HepG2 (cell line): ENCODE results near the gene SOX9. TPM values are rescaled to one million over a fixed set of nuclear protein-coding genes. Genes with fewer than 3 reads are reported as not detected.

Source experiments
- DNMT3B ChIP-seq: conservative IDR thresholded peaks from 2 replicates; pipeline ENCODE4 v1.6.1; 2016; ENCODE audit warnings: missing biosample characterization, control low read depth
- ETV5 ChIP-seq: IDR thresholded peaks from 2 replicates; pipeline ENCODE4 v1.6.1; 2018; ENCODE audit warnings: missing biosample characterization, missing genetic modification reagents, inconsistent platforms, borderline replicate concordance
- FOSL1 ChIP-seq: sonication (generic); formaldehyde crosslinking; IDR thresholded peaks from 2 replicates; pipeline ENCODE4 v1.9.0; 2021; ENCODE audit warnings: missing genetic modification reagents, borderline replicate concordance
- GABPB1 ChIP-seq: IDR thresholded peaks from 2 replicates; pipeline ENCODE4 v1.6.1; 2016; ENCODE audit warnings: mild to moderate bottlenecking, missing genetic modification reagents, moderate library complexity, missing compliant biosample characterization
- GLI4 ChIP-seq: sonication (generic); formaldehyde crosslinking; IDR thresholded peaks from 2 replicates; pipeline ENCODE4 v1.5.1; 2020; ENCODE audit warnings: missing genetic modification reagents, mild to moderate bottlenecking, moderate library complexity, borderline replicate concordance
- GTF2F1 ChIP-seq: fragments of 150-350 bp; IDR thresholded peaks from 2 replicates; pipeline ENCODE4 v1.6.1; 2014; ENCODE audit warnings: low read length
- KLF9 ChIP-seq: IDR thresholded peaks from 2 replicates; pipeline ENCODE4 v1.6.1; 2016; ENCODE audit warnings: low read depth
- MAFF ChIP-seq: IDR thresholded peaks from 2 replicates; pipeline ENCODE4 v1.6.1; 2011; ENCODE audit warnings: low read depth, low read length, improper control_type of control experiment
- RAD21 ChIP-seq: fragments of 450-650 bp; formaldehyde crosslinking; IDR thresholded peaks from 2 replicates; pipeline ENCODE4 v1.5.0; 2020; ENCODE audit warnings: mild to moderate bottlenecking
- REL ChIP-seq: sonication (generic); formaldehyde crosslinking; conservative IDR thresholded peaks from 2 replicates; pipeline ENCODE4 v1.8.0; 2022; ENCODE audit warnings: mild to moderate bottlenecking, missing genetic modification reagents, moderate library complexity
- SALL2 ChIP-seq: sonication (generic); formaldehyde crosslinking; IDR thresholded peaks from 2 replicates; pipeline ENCODE4 v1.8.1; 2023; ENCODE audit warnings: mild to moderate bottlenecking, missing genetic modification reagents, inconsistent platforms
- SMAD1 ChIP-seq: sonication (generic); formaldehyde crosslinking; IDR thresholded peaks from 2 replicates; pipeline ENCODE4 v1.4.0; 2020; ENCODE audit warnings: missing genetic modification reagents, low read depth, mild to moderate bottlenecking, borderline replicate concordance
- SMAD3 ChIP-seq: sonication (generic); formaldehyde crosslinking; IDR thresholded peaks from 2 replicates; pipeline ENCODE4 v1.4.0; 2020; ENCODE audit warnings: missing genetic modification reagents
- SMARCE1 ChIP-seq: fragments of 450-650 bp; IDR thresholded peaks from 2 replicates; pipeline ENCODE4 v1.6.1; 2017; ENCODE audit warnings: borderline replicate concordance
- SRSF9 ChIP-seq: fragments of 200-400 bp; formaldehyde crosslinking; IDR thresholded peaks from 2 replicates; pipeline ENCODE4 v1.6.1; 2018; ENCODE audit warnings: borderline replicate concordance, mild to moderate bottlenecking, low read depth, low read length; ENCODE audit not compliant: insufficient read depth, poor library complexity, severe bottlenecking
- ZBTB3 ChIP-seq: sonication (generic); formaldehyde crosslinking; IDR thresholded peaks from 2 replicates; pipeline ENCODE4 v1.4.0; 2020; ENCODE audit warnings: low read depth, mild to moderate bottlenecking, moderate library complexity, missing genetic modification reagents, borderline replicate concordance
- ZFY ChIP-seq: sonication (generic); formaldehyde crosslinking; IDR thresholded peaks from 2 replicates; pipeline ENCODE4 v1.4.0; 2020; ENCODE audit warnings: missing genetic modification reagents
- ZKSCAN1 ChIP-seq: fragments of 150-350 bp; IDR thresholded peaks from 2 replicates; pipeline ENCODE4 v1.6.1; 2014; ENCODE audit warnings: low read length
- ZNF205 ChIP-seq: IDR thresholded peaks from 2 replicates; pipeline ENCODE4 v1.6.1; 2018; ENCODE audit warnings: missing biosample characterization, missing genetic modification reagents
- ZNF253 ChIP-seq: sonication (generic); formaldehyde crosslinking; IDR thresholded peaks from 2 replicates; pipeline ENCODE4 v1.8.0; 2022; ENCODE audit warnings: mild to moderate bottlenecking, missing genetic modification reagents, borderline replicate concordance
- ZNF567 ChIP-seq: sonication (generic); formaldehyde crosslinking; IDR thresholded peaks from 2 replicates; pipeline ENCODE4 v1.8.1; 2023; ENCODE audit warnings: mild to moderate bottlenecking, missing genetic modification reagents, borderline replicate concordance
- ZNF674 ChIP-seq: sonication (generic); formaldehyde crosslinking; IDR thresholded peaks from 2 replicates; pipeline ENCODE4 v1.5.0; 2020; ENCODE audit warnings: low read depth, mild to moderate bottlenecking, missing genetic modification reagents
- ZNF772 ChIP-seq: sonication (generic); formaldehyde crosslinking; IDR thresholded peaks from 2 replicates; pipeline ENCODE4 v1.5.0; 2020; ENCODE audit warnings: mild to moderate bottlenecking, missing genetic modification reagents
- ZNF883 ChIP-seq: sonication (generic); formaldehyde crosslinking; IDR thresholded peaks from 2 replicates; pipeline ENCODE4 v1.5.1; 2020; ENCODE audit warnings: mild to moderate bottlenecking, missing genetic modification reagents; ENCODE audit errors: not compliant biosample characterization
- ZSCAN20 ChIP-seq: sonication (generic); formaldehyde crosslinking; IDR thresholded peaks from 2 replicates; pipeline ENCODE4 v1.4.0; 2020; ENCODE audit warnings: missing genetic modification reagents, mild to moderate bottlenecking, borderline replicate concordance
- polyA plus RNA-seq, 8 experiments: library from polyadenylated mRNA; depleted of rRNA in 3 of 8; stranded (reverse) in 7 of 8; unstranded in 1 of 8; fragments of >200 nt; fragmentation: Illumina TruSeq in 4 of 8; extraction: Trizol in 4 of 8; gene quantifications; 2 replicates each; pipeline versions ENCODE4 v1.2.1 to v1.2.3, GENCODE V29; 2011 to 2016; ENCODE audit warnings: low read depth in 4 of 8, missing spikeins in 1 of 8, mixed read lengths in 1 of 8; ENCODE audit not compliant: insufficient read depth in 1 of 8
- total RNA-seq, 5 experiments: library from RNA; depleted of rRNA; stranded (reverse); fragments of >200 nt; fragmentation: Illumina TruSeq; extraction: Trizol; gene quantifications; 2 replicates each; pipeline ENCODE4 v1.2.3, GENCODE V29; 2016; ENCODE audit warnings: low read depth in 1 of 5
- TF ChIP-seq, protein P1 (sequence below): sonication (generic); formaldehyde crosslinking; IDR thresholded peaks from 2 replicates; pipeline ENCODE4 v1.8.0; 2023; ENCODE audit warnings: mild to moderate bottlenecking, missing genetic modification reagents
- TF ChIP-seq, protein P2 (sequence below): sonication (generic); formaldehyde crosslinking; IDR thresholded peaks from 2 replicates; pipeline ENCODE4 v1.5.1; 2020; ENCODE audit warnings: mild to moderate bottlenecking, missing genetic modification reagents, moderate library complexity

The SOX9 gene
- total and polyA plus RNA-seq, 2 of the 13 experiments (the other 11 are each of a cell fraction or from before 2014, with no cell fraction given), result 16.1 to 27.6 TPM

DNA sequence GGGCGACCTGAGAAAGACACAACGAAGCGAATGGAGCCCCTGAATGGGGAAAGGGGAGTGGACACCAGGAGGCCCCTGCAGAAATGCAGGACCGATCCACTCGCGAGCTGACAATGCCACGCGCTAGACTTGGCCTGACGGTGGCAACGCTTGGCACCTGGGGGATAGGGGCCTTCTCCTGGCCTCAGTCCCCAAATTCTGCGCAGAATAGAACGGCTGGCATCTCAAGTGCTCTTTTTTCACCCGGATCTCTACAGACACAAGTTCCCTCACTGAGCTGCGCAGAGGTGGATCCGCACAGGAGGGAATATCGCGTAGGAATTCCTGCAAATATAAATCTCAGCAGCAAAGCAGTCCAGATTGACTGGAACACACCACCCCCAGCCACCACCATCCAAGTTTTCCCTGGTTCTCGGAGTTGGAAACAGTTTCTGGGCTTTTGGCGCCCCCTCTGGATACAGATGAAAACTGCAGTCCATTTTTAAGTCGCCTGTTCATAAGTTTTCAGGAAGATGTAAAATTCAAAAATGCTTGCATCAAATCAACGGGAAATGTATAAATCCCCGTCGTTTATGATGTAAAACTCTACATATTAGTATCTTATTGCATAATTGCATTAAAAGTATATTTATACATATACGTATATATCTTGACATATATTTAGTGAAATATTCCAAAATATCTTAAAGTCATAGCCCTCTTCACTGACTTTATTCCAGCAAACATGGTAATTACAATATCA lies 2.3 kb upstream of the SOX9 start (continued):
- peak; percentile 41; the same call in 1 of the 2 replicates for TF ChIP-seq ZNF253 (CRISPR knock-in tag)
- 0 out of 2 replicates have a peak, but pooled peaks have one; percentile 41 for TF ChIP-seq SALL2 (CRISPR knock-in tag)
- no peak for TF ChIP-seq KLF9 (CRISPR knock-in tag)
- no peak for TF ChIP-seq SRSF9
- no peak for TF ChIP-seq GABPB1 (CRISPR knock-in tag)
- no peak for TF ChIP-seq MAFF
- no peak for TF ChIP-seq ZNF883
- TF ChIP-seq ZNF772, result no peak
- no peak for TF ChIP-seq ZKSCAN1
- TF ChIP-seq FOSL1 (CRISPR knock-in tag), result no peak
- no peak for TF ChIP-seq ZFY (CRISPR knock-in tag)
- TF ChIP-seq ZNF567 (CRISPR knock-in tag), result no peak
- no peak for TF ChIP-seq ZBTB3 (CRISPR knock-in tag)
- no peak for TF ChIP-seq GTF2F1
- peak; percentile 88 for TF ChIP-seq RAD21 (CRISPR knock-in tag)
- no peak for TF ChIP-seq ZNF674
- TF ChIP-seq REL (CRISPR knock-in tag), result no peak
- TF ChIP-seq, protein P1, sequence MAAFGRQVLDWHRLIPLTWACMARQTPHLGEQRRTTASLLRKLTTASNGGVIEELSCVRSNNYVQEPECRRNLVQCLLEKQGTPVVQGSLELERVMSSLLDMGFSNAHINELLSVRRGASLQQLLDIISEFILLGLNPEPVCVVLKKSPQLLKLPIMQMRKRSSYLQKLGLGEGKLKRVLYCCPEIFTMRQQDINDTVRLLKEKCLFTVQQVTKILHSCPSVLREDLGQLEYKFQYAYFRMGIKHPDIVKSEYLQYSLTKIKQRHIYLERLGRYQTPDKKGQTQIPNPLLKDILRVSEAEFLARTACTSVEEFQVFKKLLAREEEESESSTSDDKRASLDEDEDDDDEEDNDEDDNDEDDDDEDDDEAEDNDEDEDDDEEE (CRISPR knock-in tag), result 0 out of 2 replicates have a peak, but pooled peaks have one; percentile 30
- TF ChIP-seq ZSCAN20 (CRISPR knock-in tag), result no peak
- TF ChIP-seq SMAD1 (CRISPR knock-in tag), result no peak
- TF ChIP-seq, protein P2, sequence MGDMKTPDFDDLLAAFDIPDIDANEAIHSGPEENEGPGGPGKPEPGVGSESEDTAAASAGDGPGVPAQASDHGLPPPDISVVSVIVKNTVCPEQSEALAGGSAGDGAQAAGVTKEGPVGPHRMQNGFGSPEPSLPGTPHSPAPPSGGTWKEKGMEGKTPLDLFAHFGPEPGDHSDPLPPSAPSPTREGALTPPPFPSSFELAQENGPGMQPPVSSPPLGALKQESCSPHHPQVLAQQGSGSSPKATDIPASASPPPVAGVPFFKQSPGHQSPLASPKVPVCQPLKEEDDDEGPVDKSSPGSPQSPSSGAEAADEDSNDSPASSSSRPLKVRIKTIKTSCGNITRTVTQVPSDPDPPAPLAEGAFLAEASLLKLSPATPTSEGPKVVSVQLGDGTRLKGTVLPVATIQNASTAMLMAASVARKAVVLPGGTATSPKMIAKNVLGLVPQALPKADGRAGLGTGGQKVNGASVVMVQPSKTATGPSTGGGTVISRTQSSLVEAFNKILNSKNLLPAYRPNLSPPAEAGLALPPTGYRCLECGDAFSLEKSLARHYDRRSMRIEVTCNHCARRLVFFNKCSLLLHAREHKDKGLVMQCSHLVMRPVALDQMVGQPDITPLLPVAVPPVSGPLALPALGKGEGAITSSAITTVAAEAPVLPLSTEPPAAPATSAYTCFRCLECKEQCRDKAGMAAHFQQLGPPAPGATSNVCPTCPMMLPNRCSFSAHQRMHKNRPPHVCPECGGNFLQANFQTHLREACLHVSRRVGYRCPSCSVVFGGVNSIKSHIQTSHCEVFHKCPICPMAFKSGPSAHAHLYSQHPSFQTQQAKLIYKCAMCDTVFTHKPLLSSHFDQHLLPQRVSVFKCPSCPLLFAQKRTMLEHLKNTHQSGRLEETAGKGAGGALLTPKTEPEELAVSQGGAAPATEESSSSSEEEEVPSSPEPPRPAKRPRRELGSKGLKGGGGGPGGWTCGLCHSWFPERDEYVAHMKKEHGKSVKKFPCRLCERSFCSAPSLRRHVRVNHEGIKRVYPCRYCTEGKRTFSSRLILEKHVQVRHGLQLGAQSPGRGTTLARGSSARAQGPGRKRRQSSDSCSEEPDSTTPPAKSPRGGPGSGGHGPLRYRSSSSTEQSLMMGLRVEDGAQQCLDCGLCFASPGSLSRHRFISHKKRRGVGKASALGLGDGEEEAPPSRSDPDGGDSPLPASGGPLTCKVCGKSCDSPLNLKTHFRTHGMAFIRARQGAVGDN (CRISPR knock-in tag), result peak; percentile 28; the same call in 1 of the 2 replicates
- TF ChIP-seq SMARCE1, result no peak
- TF ChIP-seq ETV5 (CRISPR knock-in tag), result no peak
- TF ChIP-seq DNMT3B (CRISPR knock-in tag), result no peak
- TF ChIP-seq SMAD3 (CRISPR knock-in tag), result peak; percentile 12; the same call in 1 of the 2 replicates
- TF ChIP-seq GLI4 (CRISPR knock-in tag), result no peak
- no peak for TF ChIP-seq ZNF205
